ENCODE data around the gene AADACL2. TPM values are rescaled to one million over a fixed set of nuclear protein-coding genes. Genes with fewer than 3 reads are reported as not detected.
"Not testable (repeated sequence)": the region's sequence is repeated elsewhere in the genome, so short reads cannot be mapped to it uniquely, and the experiment has no call there.

Gene AADACL2
- total RNA-seq, 4 donors from 2014 or later: 1.1 to 8.1 (median 2.8) TPM; not detected in 1

DNA sequence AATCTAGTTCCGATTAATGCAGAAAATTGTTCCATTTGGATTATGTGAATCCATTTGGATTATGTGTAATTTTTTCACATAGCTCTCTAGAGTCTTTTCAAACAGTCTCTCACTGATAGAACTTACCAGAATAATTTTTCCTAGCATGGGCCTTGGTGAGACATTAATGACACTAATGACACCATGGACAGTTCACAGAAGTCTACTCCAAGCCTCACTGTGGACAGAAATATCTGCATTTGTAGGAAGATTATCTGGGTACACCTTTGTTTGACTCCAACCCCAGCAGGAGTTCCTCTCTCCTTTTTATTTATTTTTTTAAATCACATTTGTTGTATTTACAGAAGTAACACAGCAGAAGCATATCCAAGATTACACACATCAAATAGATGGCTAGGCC is 27.9 kb downstream of the AADACL2 start:
- no peak for ATAC-seq (ENCODE audit: low FRiP score)
- TF ChIP-seq, protein P1, sequence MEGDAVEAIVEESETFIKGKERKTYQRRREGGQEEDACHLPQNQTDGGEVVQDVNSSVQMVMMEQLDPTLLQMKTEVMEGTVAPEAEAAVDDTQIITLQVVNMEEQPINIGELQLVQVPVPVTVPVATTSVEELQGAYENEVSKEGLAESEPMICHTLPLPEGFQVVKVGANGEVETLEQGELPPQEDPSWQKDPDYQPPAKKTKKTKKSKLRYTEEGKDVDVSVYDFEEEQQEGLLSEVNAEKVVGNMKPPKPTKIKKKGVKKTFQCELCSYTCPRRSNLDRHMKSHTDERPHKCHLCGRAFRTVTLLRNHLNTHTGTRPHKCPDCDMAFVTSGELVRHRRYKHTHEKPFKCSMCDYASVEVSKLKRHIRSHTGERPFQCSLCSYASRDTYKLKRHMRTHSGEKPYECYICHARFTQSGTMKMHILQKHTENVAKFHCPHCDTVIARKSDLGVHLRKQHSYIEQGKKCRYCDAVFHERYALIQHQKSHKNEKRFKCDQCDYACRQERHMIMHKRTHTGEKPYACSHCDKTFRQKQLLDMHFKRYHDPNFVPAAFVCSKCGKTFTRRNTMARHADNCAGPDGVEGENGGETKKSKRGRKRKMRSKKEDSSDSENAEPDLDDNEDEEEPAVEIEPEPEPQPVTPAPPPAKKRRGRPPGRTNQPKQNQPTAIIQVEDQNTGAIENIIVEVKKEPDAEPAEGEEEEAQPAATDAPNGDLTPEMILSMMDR (IDR thresholded peaks at IDR 0.05): no peak
- no peak for DNase-seq (ENCODE audit: low spot score)

GRCh38 chr3:151764699-151765098 is 31.0 kb downstream of the AADACL2 start:
- not testable (repeated sequence) for DNase-seq (ENCODE audit: low spot score); ATAC-seq (ENCODE audit: low FRiP score)

- DNase-seq (ENCODE audit: low spot score) (no peak), ATAC-seq (ENCODE audit: low FRiP score) (no peak)
- TF ChIP-seq, protein P1 (IDR thresholded peaks at IDR 0.05): no peak
Measured at GRCh38 chr3:151765685-151766084, 32.0 kb downstream of the AADACL2 start.

- ATAC-seq (ENCODE audit: low FRiP score): peak; percentile 62
- no peak for DNase-seq (ENCODE audit: low spot score)
- TF ChIP-seq, protein P1 (IDR thresholded peaks at IDR 0.05): no peak
Measured at GRCh38 chr3:151766454-151766853, 32.7 kb downstream of the AADACL2 start.

- no peak for DNase-seq (ENCODE audit: low spot score)
Measured at GRCh38 chr3:151768393-151768930, 34.7 kb downstream of the AADACL2 start.

DNA sequence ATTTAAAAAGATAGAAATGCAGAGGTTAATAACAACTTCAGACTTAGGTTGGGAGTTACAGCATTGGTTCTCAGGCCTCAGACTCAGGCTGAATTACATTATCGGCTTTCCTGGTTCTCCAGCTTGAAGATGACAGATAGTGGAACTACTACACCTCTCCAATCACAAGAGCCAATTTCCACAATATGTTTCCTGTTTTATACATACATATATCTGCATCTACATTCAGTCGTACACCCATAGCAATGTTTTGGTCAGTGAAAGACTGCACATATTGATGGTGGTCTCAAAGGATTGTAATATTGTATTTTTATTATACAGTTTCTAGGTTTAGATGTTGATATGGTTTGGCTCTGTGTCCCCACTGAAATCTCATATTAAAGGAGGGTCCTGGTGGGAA is 35.4 kb downstream of the AADACL2 start:
- ATAC-seq (ENCODE audit: low FRiP score) (no peak), DNase-seq (ENCODE audit: low spot score) (no peak)
- TF ChIP-seq, protein P1 (IDR thresholded peaks at IDR 0.05): no peak

More at GRCh38 chr3:151768393-151768930, 34.7 kb downstream of the AADACL2 start:
- TF ChIP-seq, protein P1 (IDR thresholded peaks at IDR 0.05): no peak
- no peak for ATAC-seq (ENCODE audit: low FRiP score)

- ATAC-seq (ENCODE audit: low FRiP score): peak; percentile 32
- no peak for DNase-seq (ENCODE audit: low spot score)
- TF ChIP-seq, protein P1 (IDR thresholded peaks at IDR 0.05): no peak
Measured at GRCh38 chr3:151770956-151771355, 37.2 kb downstream of the AADACL2 start.

Measured in omental fat pad (tissue), 4 donors.